Glutamatergic neuron (in vitro differentiated cells): ENCODE measurements around the gene UBB. TPM values are rescaled to one million over a fixed set of nuclear protein-coding genes. Genes with fewer than 3 reads are reported as not detected.

Experiments
- DNase-seq: peaks from one replicate; pipeline ENCODE4 v3.0.0; 2022
- H3K27ac Mint-ChIP-seq: one replicate; pipeline ENCODE4 v1.8.0; 2020; ENCODE audit warnings: mild to moderate bottlenecking, mixed read lengths, inconsistent platforms; ENCODE audit not compliant: unreplicated experiment
- H3K27me3 Mint-ChIP-seq: one replicate; pipeline ENCODE4 v1.8.0; 2020; ENCODE audit warnings: mild to moderate bottlenecking, moderate library complexity, mixed read lengths, inconsistent platforms; ENCODE audit not compliant: unreplicated experiment
- H3K36me3 Mint-ChIP-seq: one replicate; pipeline ENCODE4 v1.8.0; 2020; ENCODE audit warnings: mild to moderate bottlenecking, mixed read lengths, inconsistent platforms; ENCODE audit not compliant: unreplicated experiment
- H3K4me1 Mint-ChIP-seq: one replicate; pipeline ENCODE4 v1.8.0; 2020; ENCODE audit warnings: mild to moderate bottlenecking, low read depth, mixed read lengths, inconsistent platforms; ENCODE audit not compliant: unreplicated experiment
- H3K4me3 Mint-ChIP-seq: one replicate; pipeline ENCODE4 v1.8.0; 2020; ENCODE audit warnings: mild to moderate bottlenecking, mixed read lengths, inconsistent platforms; ENCODE audit not compliant: unreplicated experiment
- H3K9me3 Mint-ChIP-seq: one replicate; pipeline ENCODE4 v1.8.0; 2020; ENCODE audit warnings: mild to moderate bottlenecking, moderate library complexity, mixed read lengths, inconsistent platforms; ENCODE audit not compliant: unreplicated experiment
- CTCF ChIP-seq: fragments of 200-600 bp; sonication (generic); IDR thresholded peaks from one replicate; pipeline ENCODE4 v1.5.0; 2021; ENCODE audit not compliant: partially characterized antibody, unreplicated experiment
- total RNA-seq: library from RNA; stranded (reverse); fragmentation: NEBNext Ultra II Directional; extraction: Animal tissue kit (Norgen Biotek cat#: 25700); gene quantifications from one replicate; pipeline ENCODE4 v1.2.1, GENCODE V29; 2021; ENCODE audit not compliant: unreplicated experiment

UBB gene
- total RNA-seq, 1 donor from 2014 or later: 1,286 TPM

- Mint-ChIP-seq H3K4me3 (peak overlapping the region; percentile 69), H3K27me3 (peaks cover 3% of the 10 kb centered on the region), H3K27ac (no peak overlapping the region), H3K36me3 (no peaks in the 10 kb centered on the region), H3K4me1 (peaks cover 2% of the 10 kb centered on the region), H3K9me3 (peaks cover 4% of the 10 kb centered on the region)
- peak; percentile 74 for DNase-seq
- no peak for TF ChIP-seq CTCF
These were observed 26.1 kb downstream of the UBB start for GRCh38 chr17:16406742-16407674.

GRCh38 chr17:16407911-16408588 is 27.2 kb downstream of the UBB start:
- Mint-ChIP-seq H3K27me3 (peaks cover 3% of the 10 kb centered on the region), H3K36me3 (no peaks in the 10 kb centered on the region), H3K4me3 (peak overlapping the region; percentile 18), H3K9me3 (peaks cover 4% of the 10 kb centered on the region), H3K27ac (no peak overlapping the region), H3K4me1 (peaks cover 2% of the 10 kb centered on the region)
- no peak for DNase-seq
- no peak for TF ChIP-seq CTCF

- no peak for TF ChIP-seq CTCF
- Mint-ChIP-seq H3K27ac (no peak within 1 kb of the TSS), H3K27me3 (peaks cover 2% of the 10 kb centered on the region), H3K4me3 (peak within 1 kb of the TSS; percentile 69), H3K9me3 (peaks cover 4% of the 10 kb centered on the region), H3K36me3 (peaks cover 4% of the 10 kb centered on the region), H3K4me1 (peaks cover 11% of the 10 kb centered on the region)
- DNase-seq: peak; percentile 41
These were observed 34.4 kb downstream of the UBB start, which contains the start of gene TRPV2 for GRCh38 chr17:16415031-16415924. TRPV2 (plus strand) TSS chr17:16415571; CDS start chr17:16417669, 2,098 bp downstream.

- TF ChIP-seq CTCF: no peak
- peaks cover 4% of the 10 kb centered on the region for H3K9me3 Mint-ChIP-seq
- H3K27ac Mint-ChIP-seq: no peak overlapping the region
- DNase-seq: no peak
- peaks cover 5% of the 10 kb centered on the region for H3K27me3 Mint-ChIP-seq
- H3K4me3 Mint-ChIP-seq: no peak overlapping the region
- peaks cover 4% of the 10 kb centered on the region for H3K36me3 Mint-ChIP-seq
- H3K4me1 Mint-ChIP-seq: peaks cover 11% of the 10 kb centered on the region
These were observed 36.5 kb downstream of the UBB start for GRCh38 chr17:16417399-16417798.
